Retina (tissue), 1 donor: ENCODE measurements around the gene ING4.

Experiments
- DNase-seq: peaks from one replicate; pipeline ENCODE4 v3.0.0-alpha.2; 2016

ING4 gene

GRCh38 chr12:6685814-6686213, 22.9 kb upstream of the ING4 start:
- DNase-seq = no peak

GRCh38 chr12:6684609-6685008, 21.7 kb upstream of the ING4 start:
- DNase-seq = peak; percentile 25

DNA sequence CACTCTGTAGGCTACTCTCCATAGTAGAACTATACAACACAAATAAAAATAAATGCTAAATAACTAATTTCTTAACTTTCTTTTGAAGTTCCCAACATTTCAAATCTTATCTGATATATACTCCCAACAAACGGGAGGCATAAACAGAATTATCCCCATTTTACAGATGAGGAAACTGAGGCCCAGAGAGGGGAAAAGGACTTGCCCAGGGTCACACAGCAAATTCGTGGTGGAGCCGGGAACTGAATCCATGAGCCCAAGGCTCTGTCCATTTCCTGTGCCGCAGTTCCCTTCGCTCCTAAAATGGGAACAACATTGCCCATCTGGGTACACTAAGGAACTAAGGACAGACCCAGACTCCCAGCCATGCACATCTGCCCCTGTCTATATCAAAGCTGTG, 14.0 kb upstream of the ING4 start:
- no peak for DNase-seq

GRCh38 chr12:6672143-6672542, 9.2 kb upstream of the ING4 start:
- DNase-seq = no peak

DNA sequence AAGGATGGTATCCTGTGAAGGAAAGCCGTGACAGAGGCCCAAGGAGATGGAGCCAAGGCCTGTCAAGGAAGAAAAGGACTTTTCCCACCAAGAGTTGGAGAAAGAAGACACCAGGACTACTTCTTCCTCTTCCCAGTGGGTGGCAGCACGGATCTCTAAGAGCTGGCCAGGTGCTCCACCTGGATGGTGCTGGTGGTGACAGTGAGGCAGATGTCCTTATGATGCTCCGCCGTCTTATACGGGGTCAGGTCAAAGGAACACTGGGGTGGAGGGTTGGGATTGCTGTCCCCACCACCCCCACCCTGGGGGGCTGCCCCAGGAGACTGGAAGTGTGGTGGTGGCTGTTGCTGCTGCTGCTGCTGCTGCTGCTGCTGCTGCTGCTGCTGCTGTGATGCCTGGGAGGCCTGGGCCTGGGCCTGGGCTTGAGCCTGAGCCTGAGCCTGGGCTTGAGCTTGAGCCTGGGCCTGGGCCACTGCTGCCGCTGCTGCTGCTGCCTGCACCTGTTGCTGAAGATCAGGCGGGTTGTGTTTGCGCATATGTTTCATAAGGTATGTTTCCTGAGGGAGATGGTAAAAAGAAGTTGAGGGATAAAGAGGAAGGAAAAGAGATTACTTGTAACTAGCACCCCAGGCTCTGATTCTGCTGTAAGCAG, 4.8 kb upstream of the ING4 start:
- no peak for DNase-seq

GRCh38 chr12:6666211-6666610, 3.3 kb upstream of the ING4 start:
- no peak for DNase-seq

GRCh38 chr12:6664902-6665301, 2.0 kb upstream of the ING4 start:
- no peak for DNase-seq

DNA sequence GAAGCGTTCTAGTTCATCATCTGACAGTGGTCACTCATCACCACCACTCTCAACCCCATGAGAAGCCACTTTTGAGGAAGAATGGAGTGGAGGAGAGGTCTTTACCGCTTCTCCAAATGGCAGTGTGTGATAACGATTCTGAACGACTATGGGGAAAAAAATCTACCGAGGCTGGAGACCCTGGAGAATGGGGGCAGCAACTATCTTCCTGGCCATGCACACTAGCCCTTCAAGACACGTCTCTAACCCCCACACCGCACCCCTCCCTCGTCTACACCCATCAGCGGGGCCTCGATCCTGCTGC, 365 bp downstream of the ING4 start:
- no peak for DNase-seq

DNA sequence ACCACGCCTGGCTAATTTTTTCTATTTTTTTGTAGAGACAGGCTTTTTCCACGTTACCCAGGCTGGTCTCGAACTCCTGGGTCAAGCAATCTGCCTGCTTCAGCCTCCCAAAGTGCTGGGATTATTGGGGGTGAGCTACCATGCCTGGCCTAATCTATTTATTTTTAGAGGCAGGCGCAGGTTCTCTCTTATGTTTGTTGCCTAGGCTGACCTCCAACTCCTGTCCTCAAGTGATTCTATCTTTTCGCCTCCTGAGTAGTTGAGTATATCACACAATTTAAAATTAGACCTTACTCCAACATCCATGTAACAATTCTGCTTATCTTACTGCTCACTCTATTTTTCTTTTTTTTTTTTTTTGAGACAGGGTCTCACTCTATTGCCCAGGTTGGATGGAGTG, 8.9 kb downstream of the ING4 start:
- DNase-seq = no peak

DNA sequence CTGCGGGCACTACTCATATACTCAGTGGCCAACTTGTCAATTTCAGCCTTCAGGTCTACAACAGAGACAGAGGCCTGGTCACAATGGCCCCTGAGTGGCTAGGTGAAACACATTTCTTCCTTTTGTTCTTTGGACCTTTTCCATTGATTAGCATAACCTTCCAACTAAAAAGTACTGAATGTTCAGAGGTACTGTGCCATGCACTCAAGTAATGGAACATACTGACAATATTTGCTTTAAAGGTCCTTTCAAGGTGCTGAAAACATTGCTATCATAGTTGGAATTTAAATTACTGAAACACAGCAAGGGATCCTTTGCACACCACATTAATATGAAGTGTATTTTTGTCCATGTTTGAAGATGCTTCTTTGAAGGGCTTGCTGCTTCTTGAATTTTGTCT, 9.6 kb downstream of the ING4 start:
- DNase-seq = no peak

DNA sequence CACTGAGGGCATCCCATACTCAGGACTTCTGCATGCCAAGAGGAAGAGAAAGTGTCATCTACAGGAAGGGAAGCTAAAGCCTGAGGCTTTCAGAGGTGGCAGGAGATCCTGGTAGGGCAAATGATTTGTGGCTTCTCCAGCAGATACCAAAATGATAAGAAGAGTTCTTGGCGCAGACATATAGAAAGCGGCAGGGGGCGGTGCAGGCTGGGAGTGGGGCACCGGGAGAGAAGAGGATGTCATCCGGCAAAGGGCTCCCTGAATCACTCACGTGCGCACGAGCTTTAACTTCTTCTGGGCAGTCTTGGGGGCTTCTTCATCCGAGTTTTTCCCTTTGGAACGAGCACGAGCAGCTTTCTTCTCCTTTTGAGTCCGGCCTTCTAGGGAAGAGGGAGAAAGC, 10.5 kb downstream of the ING4 start:
- DNase-seq = no peak

GRCh38 chr12:6650832-6651231, 12.1 kb downstream of the ING4 start:
- no peak for DNase-seq

DNA sequence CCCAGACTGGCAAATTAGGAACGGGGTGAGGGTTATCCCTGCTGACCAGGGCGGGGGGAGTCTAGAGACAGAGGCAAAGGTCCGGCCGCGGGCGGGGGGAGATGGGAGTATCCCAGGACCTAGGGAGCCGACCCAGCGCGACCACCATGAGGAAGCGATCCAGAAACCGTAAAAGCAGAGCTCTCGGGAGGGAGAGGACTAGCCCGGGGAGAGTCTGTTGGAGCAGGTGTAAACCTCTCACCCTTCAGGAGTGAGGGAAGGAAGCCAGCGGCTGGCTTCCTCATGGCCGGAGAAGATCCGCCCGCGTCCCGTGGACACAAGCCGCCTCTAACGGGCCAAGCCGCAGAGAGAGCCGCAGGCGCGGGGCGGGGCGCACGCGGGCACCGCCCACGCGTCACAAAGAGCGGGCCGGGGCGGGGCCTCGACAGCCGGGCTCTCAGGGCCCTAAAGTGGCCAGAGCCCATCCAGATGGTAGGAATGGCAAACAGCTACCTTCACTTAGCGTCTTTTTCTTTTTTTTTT, 15.8 kb downstream of the ING4 start, which contains the start of gene ACRBP:
TSS of gene ACRBP (minus strand) at position 350 of the 522 bp plus-strand sequence. CDS start at position 284, 66 bp downstream.
- DNase-seq = peak; percentile 88

- DNase-seq = no peak
These were observed 16.4 kb downstream of the ING4 start for GRCh38 chr12:6646276-6647082.

GRCh38 chr12:6644903-6645302, 18.0 kb downstream of the ING4 start:
- DNase-seq = peak; percentile 37

DNA sequence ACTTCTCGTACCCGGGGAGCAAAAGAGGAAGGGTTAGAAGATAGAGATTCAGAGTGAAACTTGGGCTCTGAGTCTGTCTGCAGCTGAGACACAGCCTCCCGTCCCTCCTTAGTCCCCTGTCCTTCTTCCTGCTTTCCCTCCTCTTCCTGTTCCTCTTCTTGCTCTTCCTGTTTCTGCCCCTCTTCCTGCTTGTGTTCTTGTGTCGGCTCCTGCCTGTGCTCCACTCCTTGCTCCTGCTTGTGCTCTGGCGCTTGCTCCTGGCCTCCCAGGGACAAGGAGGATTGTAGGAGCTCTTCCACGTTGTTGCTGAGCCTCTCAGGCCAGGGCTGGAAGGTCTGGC, 18.7 kb downstream of the ING4 start:
- no peak for DNase-seq

GRCh38 chr12:6643569-6644256, 19.2 kb downstream of the ING4 start:
- DNase-seq = no peak

GRCh38 chr12:6641131-6641530, 21.8 kb downstream of the ING4 start:
- no peak for DNase-seq

- no peak for DNase-seq
These were observed 22.4 kb downstream of the ING4 start for GRCh38 chr12:6640497-6640896.

DNA sequence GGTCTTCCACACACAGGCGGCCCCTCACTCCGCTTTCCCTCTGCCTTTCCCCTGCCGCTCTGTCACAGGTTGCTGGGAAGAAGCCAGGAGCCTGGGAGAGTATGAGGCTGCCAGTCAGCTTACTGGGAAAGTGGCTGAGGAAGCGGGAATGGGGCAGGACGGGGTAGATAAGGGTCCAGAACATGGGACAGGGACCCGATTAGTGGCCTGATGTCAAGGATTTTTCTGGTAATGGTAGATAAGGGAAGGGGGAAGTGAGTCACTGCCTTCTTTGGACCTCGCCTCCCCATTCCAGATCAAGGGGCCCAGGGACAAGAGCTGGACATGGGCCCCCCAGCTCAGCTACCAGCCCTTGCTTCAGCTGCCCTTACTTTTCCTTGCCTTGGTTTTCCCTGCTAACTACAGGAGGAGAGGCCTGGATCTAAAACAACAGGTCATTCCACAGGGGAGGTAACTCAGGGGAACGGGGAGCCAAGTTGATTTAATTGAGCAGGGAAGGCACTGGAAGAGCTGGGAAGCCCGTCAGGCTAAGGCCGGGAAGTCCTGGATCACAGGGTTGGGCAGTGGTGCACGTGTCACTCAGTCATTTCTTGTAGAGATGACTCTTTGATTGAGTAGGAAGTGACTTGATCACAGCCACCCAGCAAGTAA, 23.6 kb downstream of the ING4 start:
- no peak for DNase-seq

- DNase-seq = no peak
These were observed 24.6 kb downstream of the ING4 start for GRCh38 chr12:6638305-6638704.

GRCh38 chr12:6635856-6636531, 26.9 kb downstream of the ING4 start, which contains the start of gene LPAR5:
LPAR5 (minus strand) TSS chr12:6635959; CDS start chr12:6621248, 14,711 bp downstream.
- DNase-seq = no peak

DNA sequence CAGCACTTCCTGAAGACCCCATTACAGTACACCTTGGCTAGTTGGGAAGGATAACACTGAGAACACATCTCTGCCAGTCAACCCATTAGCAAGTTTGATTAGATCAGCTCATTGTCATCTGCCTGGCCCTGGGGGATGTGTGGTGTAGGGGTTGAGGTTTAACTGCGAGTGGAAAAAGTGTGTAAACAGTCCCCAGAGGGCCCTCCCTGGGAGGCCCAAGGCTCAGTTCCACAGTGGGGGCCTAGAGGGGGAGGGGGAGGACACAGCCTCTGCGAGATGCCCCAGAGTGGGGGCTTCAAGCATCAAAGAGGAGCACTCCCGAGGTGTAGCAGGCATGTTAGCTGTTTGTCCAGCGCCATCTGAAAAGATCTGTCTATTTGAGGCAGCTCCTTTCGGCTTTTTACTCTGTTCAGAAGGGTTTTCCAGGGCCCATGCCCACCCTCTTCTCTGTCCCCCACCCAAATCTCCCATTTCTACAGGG, 27.5 kb downstream of the ING4 start:
- no peak for DNase-seq
